ENCODE results near the gene GRHL3. TPM values are rescaled to one million over a fixed set of nuclear protein-coding genes. Genes with fewer than 3 reads are reported as not detected.

The GRHL3 gene
- total RNA-seq, 4 donors from 2014 or later, result not detected

DNA sequence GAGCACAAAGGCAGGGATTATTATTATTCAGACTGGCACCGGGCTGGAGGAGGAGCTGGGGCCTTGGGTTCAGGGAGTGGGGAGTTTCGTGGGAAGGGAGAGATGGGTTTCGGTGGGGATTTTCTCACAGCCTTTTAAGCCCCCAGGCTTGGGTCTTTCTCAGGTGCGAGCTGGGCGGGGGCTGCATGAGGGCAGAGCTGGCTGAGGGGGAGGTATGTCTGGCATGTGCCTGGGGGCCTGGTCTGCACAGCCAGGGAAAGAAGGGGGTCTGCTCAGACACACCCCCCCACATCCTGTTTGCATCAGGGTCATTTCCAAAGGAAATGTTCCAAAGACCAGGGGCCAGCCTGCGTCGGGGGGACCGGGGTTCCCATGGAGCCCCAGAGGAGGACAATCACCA is 21.6 kb downstream of the GRHL3 start:
- TF ChIP-seq, protein P1, sequence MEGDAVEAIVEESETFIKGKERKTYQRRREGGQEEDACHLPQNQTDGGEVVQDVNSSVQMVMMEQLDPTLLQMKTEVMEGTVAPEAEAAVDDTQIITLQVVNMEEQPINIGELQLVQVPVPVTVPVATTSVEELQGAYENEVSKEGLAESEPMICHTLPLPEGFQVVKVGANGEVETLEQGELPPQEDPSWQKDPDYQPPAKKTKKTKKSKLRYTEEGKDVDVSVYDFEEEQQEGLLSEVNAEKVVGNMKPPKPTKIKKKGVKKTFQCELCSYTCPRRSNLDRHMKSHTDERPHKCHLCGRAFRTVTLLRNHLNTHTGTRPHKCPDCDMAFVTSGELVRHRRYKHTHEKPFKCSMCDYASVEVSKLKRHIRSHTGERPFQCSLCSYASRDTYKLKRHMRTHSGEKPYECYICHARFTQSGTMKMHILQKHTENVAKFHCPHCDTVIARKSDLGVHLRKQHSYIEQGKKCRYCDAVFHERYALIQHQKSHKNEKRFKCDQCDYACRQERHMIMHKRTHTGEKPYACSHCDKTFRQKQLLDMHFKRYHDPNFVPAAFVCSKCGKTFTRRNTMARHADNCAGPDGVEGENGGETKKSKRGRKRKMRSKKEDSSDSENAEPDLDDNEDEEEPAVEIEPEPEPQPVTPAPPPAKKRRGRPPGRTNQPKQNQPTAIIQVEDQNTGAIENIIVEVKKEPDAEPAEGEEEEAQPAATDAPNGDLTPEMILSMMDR (IDR thresholded peaks at IDR 0.05; ENCODE audit: low read depth), result no peak

DNA sequence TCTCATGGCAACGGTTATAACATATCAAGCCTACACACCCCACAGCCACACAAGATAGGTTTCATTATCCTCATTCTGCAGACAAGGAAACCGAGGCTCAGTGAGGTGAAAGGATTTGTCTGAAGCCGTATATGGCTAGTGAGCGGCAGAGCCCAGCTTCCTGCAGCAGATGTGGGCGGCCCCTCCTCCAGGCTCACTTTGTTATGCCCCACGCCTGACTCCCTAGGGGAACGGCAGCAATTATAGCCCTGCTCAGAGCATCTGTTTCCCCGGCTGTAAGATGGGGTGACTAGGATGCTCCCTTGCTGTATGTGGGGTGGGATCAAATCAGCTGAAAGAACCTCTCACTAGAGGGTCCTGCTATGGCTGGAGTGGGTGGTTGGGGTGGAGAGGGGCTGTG is 22.1 kb downstream of the GRHL3 start:
- TF ChIP-seq, protein P1 (IDR thresholded peaks at IDR 0.05; ENCODE audit: low read depth), result no peak

DNA sequence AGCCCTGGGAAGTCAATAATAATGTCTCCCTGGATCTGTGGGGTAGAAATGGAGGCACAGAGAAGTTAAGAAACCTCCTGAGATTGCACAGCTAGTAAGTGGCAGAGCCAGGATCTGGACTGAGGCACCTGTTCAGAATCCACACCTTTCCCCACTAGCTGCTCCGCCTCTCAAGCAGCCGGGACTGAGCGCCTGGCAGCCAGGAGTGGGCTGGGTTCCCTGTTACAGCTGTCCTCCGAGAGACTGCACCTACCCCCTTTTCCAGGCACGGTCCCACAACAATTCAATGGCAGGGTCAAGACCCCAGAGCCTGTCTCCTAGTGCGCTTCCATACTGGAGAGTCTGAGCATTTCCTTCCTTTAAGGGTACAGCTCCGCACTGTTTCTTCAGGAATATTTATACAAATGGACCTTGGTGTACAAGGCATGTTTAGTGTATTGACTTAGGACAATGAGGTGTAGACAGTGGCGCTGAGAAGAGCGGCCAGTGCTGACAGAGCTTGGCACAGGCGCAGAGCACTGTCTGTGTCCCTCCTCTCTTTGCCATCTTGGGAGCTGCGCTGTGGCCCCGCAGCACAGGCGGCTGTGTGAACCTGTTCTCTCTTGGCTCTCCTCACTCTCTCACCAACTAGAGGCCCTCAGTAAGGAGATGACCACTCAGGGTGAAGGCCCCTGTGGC is 24.4 kb downstream of the GRHL3 start:
- TF ChIP-seq, protein P1 (IDR thresholded peaks at IDR 0.05; ENCODE audit: low read depth), result no peak

DNA sequence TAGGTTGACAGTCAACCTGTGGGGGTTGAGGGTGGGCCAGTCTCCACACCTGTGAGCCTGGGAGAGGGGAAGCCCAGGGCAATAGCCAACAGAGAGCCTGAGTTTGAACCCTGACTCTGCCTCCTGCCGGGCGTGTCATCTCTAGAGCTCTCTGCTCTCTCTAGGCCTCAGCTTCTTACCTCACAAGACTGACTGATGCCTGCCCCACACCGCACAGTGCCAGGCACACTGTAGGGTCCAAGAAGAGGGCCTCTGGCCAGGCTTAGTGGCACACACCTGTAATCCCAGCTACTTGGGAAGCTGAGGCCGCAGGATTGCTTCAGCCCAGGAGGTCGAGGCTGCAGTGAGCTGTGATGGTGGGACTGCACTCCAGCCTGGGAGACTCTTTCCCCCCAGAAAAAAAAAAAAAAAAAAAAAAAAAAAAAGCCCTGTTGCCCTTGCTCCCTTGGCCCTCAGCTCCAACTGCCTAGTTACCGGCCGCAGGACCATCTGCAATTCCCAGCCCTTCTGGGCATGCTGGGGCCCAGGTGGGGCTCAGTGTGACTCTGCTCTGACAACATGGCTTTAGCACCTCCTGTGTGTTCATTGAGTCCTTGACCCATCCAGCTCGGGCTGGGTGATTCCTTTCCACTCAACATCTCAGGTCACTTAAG is 25.1 kb downstream of the GRHL3 start:
- TF ChIP-seq, protein P1 (IDR thresholded peaks at IDR 0.05; ENCODE audit: low read depth), result no peak

DNA sequence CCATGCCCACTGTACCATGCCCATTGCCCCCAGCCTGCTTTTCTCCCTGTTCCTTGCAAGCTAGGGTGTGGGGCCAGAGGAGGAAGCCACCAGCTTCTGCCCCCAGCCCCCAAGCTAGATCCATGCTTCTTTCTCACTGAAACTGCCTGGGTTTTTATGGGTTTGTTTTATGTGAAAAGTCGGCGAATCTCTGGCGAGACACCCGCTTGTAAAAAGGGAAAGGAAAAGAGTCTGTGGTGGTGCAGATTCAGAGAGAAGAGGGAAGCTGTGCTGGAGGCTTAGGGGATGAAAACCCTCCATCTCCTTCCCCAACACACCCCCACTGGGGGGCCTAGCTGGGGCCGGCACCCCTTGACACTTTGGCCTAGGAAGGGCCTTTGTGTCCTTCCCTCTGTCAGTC is 26.2 kb downstream of the GRHL3 start:
- TF ChIP-seq, protein P1 (IDR thresholded peaks at IDR 0.05; ENCODE audit: low read depth), result no peak

DNA sequence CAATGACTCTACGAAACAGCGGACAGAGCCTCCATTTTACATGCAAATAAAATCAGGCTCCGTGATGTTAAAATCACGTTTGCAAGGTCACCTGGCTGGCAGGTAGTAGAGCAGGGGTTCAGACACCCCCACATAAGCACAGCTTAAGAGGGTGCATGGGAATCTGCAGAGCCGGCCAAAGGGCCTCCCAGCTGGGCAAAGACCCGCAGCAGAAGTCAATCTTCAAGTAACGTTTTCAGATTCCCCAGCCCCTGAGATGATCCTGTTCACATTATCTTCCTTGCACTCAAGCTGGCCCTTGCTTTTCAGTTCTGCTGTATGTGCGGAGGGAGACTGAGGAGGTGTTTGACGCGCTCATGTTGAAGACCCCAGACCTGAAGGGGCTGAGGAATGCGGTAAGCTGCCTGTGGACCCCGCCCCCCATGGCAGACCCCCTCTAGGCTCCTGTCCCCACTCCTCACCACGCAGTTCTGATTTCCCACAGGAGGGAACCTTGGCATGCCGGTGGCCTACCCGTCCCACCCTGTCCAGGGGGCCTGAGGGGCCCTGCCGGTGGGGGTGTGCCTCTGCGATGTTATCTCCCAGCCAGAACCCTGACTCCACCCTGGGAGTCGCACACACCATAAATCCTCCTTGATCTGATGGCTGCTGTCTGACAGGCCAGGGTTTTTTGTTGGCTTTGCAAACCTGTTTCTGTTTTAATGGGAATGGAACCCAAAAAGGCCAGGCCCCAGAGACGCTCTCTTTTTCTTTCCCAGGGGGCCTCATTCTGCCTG is 28.2 kb downstream of the GRHL3 start:
- TF ChIP-seq, protein P1 (IDR thresholded peaks at IDR 0.05; ENCODE audit: low read depth), result no peak

DNA sequence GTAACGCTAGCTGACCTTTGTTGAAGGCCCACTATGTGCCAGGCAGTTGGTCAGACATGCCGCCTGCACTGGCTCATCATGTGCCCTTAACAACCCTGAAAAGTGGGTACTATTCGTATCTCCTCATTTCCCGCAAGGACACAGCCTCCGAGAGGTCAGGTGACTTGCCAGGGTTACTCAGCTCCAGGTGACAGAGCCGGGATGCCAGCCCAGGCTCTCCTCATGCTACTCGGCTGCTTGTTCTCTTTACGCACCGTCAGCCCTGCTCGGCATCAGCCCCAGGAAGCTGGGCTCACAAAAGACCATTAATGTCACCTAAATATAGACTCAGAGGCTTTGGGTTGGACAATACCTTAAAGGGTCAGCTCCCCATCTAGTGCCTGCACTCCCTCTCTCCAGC is 29.0 kb downstream of the GRHL3 start:
- TF ChIP-seq, protein P1 (IDR thresholded peaks at IDR 0.05; ENCODE audit: low read depth), result no peak

All from subcutaneous adipose tissue (tissue), 4 donors.